ENCODE measurements around the gene SLCO4A1.

GRCh38 chr20:62664019-62664971 is 22.0 kb downstream of the SLCO4A1 start:
- TF ChIP-seq CTCF (IDR thresholded peaks at IDR 0.05) (no peak), POLR2A (IDR thresholded peaks at IDR 0.05) (no peak), POLR2AphosphoS5 (IDR thresholded peaks at IDR 0.05) (no peak), EP300 (IDR thresholded peaks at IDR 0.05) (no peak)

Data from sigmoid colon (tissue), 4 donors.